NT2/D1 (cell line): ENCODE data around the gene BACE1-AS.

Source experiments
- YY1 ChIP-seq: IDR thresholded peaks from 2 replicates; pipeline ENCODE4 v1.6.1; 2011; ENCODE audit not compliant: insufficient read length, insufficient read depth
- ZNF274 ChIP-seq: IDR thresholded peaks from 2 replicates; pipeline ENCODE4 v1.6.1; 2011; ENCODE audit warnings: mild to moderate bottlenecking, low read depth, low read length

- TF ChIP-seq ZNF274 (no peak), YY1 (no peak)
Observed at GRCh38 chr11:117255966-117256365, 35.2 kb upstream of the BACE1-AS start.
